ENCODE measurements around the gene METRNL.

The METRNL gene

DNA sequence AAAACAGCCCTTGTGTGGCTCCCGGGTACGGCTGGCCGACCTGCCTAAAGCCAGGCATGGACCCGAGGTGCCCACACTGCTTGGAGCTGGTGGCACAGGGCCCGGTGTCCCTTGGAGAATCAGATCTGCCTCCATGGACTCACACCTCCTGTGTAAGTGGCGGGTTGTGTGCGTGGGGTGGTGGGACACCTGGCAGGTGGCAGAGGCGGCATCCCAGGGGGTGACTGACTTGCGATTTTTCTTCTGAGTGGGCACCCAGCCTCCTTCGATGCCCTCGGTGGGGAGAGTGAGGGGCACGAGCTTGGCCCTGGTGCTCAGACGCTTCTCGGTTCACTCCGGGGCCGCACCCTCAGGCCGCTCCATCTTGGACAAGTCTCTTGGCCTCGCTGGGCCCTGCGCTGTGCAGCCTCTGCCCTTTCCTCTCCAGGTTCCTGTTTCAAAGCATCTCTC, 35.8 kb downstream of the METRNL start:
- TF ChIP-seq, protein P1, sequence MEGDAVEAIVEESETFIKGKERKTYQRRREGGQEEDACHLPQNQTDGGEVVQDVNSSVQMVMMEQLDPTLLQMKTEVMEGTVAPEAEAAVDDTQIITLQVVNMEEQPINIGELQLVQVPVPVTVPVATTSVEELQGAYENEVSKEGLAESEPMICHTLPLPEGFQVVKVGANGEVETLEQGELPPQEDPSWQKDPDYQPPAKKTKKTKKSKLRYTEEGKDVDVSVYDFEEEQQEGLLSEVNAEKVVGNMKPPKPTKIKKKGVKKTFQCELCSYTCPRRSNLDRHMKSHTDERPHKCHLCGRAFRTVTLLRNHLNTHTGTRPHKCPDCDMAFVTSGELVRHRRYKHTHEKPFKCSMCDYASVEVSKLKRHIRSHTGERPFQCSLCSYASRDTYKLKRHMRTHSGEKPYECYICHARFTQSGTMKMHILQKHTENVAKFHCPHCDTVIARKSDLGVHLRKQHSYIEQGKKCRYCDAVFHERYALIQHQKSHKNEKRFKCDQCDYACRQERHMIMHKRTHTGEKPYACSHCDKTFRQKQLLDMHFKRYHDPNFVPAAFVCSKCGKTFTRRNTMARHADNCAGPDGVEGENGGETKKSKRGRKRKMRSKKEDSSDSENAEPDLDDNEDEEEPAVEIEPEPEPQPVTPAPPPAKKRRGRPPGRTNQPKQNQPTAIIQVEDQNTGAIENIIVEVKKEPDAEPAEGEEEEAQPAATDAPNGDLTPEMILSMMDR (IDR thresholded peaks at IDR 0.05; ENCODE audit: extremely low read depth, missing control alignments), result no peak

DNA sequence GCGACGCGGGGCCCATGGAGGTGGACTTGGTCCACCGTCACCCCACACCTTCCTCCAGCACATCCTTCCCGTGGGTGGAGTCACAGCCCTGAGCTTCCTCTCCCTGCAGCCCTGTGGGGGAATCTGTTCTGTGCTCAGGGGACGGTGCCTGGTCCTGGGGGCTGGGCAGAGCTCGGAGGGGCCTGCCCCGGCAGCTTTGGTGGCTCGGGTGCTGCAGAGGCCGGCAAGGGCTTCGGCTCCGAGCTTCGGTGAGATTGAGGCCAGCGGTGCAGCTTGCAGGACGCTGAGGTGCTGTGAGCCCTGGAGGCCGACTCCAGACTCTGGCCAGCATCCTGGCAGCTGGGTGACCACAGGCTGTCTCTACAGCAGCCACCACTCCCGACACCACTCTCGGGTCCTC, 36.4 kb downstream of the METRNL start:
- TF ChIP-seq, protein P1 (IDR thresholded peaks at IDR 0.05; ENCODE audit: extremely low read depth, missing control alignments), result no peak
- DNase-seq (ENCODE audit: low spot score), result no peak

More for the DNA sequence above, 35.8 kb downstream of the METRNL start:
- no peak for DNase-seq (ENCODE audit: low spot score)

DNA sequence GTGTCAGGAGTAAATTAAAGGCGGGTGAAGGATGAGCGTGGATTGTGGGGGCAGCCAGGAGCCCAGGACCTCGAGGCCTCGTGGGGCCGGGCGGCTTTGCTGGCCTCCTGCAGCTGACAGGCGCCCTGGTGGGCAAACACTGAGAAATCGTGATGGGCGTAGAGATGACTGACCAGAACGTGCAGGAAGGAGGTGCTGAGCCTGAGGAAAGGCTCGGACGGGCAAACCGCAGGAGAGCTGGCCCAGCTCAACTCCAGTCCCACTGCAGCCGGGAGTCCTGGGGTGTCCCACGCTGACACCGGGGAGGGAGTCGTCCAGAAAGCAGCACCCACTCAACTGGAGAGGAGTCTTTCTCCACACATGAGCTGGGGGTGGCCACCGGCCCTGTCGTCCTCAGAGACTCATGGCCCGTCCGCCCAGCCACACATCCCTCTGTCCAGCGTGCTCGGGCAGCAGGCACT, 36.9 kb downstream of the METRNL start:
- DNase-seq (ENCODE audit: low spot score), result no peak

DNA sequence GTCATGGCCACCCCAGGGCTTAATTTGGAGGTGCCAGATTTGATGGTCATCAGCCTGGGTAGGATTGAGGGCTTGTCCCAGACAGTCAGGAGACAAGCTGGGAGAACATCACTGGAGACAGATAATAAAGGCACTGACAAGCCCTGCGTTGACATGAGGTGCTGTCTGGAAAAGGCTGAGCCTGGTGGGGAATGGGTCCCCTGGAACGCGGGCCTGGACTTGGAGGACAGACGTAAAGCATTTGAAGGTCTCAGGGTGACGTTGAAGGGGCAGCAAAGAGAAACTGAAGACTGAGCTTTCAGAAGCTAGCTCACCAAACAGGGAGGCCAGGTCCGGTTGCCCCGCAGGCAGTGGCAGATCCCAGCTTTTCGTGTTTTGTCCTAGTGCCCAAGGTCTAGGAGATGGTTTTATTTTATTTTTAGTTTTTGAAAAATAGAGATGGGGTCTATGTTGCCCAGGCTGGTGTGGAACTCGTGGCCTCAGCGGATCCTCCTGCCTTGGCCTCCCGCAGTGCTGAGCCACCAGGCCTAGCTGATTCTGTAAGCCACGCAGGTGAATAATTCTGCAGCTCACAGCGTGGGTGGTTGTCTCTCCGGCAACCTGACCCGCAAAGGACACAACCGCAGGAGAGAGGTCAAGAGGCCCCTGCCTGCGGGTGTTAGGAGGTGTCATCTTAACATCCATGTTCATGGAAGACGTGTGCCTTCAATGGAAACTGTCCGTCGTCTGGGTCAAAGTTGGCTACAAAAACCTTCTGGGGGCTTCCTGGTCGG, 37.6 kb downstream of the METRNL start:
- TF ChIP-seq, protein P1 (IDR thresholded peaks at IDR 0.05; ENCODE audit: extremely low read depth, missing control alignments), result no peak
- DNase-seq (ENCODE audit: low spot score), result no peak

More for the DNA sequence above, 36.9 kb downstream of the METRNL start:
- TF ChIP-seq, protein P1 (IDR thresholded peaks at IDR 0.05; ENCODE audit: extremely low read depth, missing control alignments), result no peak

GRCh38 chr17:83117583-83117982, 38.2 kb downstream of the METRNL start:
- DNase-seq (ENCODE audit: low spot score), result no peak
- TF ChIP-seq, protein P1 (IDR thresholded peaks at IDR 0.05; ENCODE audit: extremely low read depth, missing control alignments), result no peak

DNA sequence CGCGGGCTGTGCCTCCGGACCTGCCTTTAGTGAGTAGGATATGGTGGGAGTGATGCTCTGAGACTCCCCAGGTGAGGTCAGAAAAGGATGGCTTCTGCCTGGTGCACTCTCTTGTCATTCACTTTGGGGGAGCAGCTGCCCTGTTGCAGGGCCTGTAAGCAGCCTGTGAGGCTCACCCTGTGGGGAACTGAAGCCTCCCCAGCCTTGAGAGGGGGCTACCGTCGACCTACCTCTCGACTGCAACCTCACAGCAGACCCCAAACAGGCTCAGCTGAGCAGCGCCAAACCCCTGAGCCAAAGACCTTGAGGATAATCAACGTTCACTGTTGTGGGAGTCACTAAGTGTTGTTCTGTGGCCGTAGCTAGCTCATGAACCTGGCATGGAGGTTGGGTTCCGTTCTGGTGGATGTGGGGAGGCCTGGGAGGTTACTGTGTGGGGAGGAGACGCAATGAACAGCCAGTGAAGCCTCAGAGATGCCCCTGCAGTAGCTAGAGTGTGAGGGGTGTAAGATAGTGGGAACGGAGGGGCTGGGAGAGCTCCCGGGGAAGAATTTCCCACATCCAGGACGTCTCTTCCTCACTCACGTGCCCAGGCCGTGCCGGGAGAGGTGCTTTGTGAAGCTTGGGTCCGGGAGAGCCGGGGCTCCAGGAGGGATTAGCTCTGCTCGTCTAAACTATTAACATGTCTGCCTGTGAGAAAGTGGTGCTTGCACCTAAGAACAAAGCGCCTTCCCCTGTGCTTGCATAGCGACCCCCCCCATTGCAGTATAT, 38.8 kb downstream of the METRNL start:
- no peak for DNase-seq (ENCODE audit: low spot score)
- TF ChIP-seq, protein P1 (IDR thresholded peaks at IDR 0.05; ENCODE audit: extremely low read depth, missing control alignments), result no peak
